ENCODE results near the gene PNPLA7. TPM values are rescaled to one million over a fixed set of nuclear protein-coding genes. Genes with fewer than 3 reads are reported as not detected.

PNPLA7 gene
- total RNA-seq, 4 donors from 2014 or later: 11.4 to 48.6 (median 27.2) TPM

DNA sequence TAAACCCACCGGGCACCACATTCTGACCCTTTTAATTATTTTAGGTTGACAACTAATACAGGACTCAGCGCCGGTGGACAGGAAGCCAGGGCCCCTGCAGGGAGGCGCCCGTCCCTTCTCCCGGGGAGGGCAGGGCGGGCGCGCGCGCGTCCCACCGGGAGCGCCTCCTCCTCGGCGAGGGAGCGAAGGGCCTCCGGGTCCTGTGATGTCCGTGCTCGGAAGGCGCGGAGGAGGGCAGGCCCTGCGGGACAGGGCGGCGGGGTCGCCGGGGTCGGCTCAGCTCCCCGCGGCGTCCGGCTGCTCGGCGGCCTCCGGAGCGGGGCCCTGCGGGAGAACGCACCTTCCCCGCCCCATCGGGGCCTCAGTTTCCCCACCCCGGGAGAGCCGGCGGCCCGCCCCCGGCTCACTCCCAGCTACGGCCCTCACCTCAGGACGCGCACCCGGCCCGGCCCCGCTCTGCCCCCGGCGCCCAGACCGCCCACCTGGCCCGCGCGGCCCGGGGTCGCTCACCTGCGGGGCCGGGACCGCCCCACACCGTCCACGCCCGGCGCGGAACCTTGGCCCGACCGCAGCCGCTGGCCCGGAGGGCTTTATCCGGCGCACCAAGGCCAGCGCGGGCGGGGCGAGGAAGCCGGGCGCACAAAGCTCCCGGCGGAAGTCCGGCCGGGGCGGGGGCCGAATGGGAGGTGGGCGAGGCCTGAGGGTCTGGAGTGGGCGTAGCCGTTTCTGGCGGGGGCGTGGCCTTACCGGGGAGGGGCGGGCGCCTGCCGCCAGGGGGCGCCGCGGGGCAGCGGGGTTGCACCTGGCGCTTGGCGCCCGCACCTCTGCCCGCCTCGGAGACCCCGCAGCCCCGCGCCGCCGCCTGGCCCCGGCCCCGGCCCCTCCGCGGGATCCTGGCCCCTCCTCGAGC lies 127.3 kb downstream of the PNPLA7 start, which contains the start of the genes EXD3 and NOXA1:
EXD3 (minus strand) TSS at position 559 of the 910 bp plus-strand sequence. CDS start 27,805 bp downstream, outside the sequence.
NOXA1 (plus strand) TSS at position 790 of the 910 bp plus-strand sequence. CDS start 137 bp downstream, outside the sequence.
- no peaks in the 10 kb centered on the region for H3K27me3 ChIP-seq

GRCh38 chr9:137421838-137422603 lies 128.2 kb downstream of the PNPLA7 start:
- no peaks in the 10 kb centered on the region for H3K9me3 ChIP-seq
- H3K36me3 ChIP-seq: no peaks in the 10 kb centered on the region
- no peaks in the 10 kb centered on the region for H3K27me3 ChIP-seq
- DNase-seq: no peak
- peak overlapping the region; percentile 83 to 99 (median 92) for H3K4me3 ChIP-seq
- TF ChIP-seq POLR2A (IDR thresholded peaks at IDR 0.05) (no peak), CTCF (IDR thresholded peaks at IDR 0.05) (no peak)
- peaks cover 0 to 26% (median 11%) of the 10 kb centered on the region in 4 donors for H3K4me1 ChIP-seq
- peak overlapping the region; percentile 74 to 97 (median 78) for H3K27ac ChIP-seq

More for the DNA sequence above, 127.3 kb downstream of the PNPLA7 start, which contains the start of the genes EXD3 and NOXA1:
- TF ChIP-seq CTCF (IDR thresholded peaks at IDR 0.05) (peak; percentile 74 to 93 (median 90)), POLR2A (IDR thresholded peaks at IDR 0.05) (peak; percentile 51 to 55)
- Histone ChIP-seq H3K4me3 (peak within 1 kb of the TSS; percentile 83 to 99 (median 92)), H3K4me1 (peaks cover 0 to 26% (median 11%) of the 10 kb centered on the region in 4 donors), H3K27ac (peak within 1 kb of the TSS; percentile 79 to 97 (median 92)), H3K36me3 (no peaks in the 10 kb centered on the region), H3K9me3 (no peaks in the 10 kb centered on the region)
- DNase-seq: peak; percentile 92 to 98 (median 97)

DNA sequence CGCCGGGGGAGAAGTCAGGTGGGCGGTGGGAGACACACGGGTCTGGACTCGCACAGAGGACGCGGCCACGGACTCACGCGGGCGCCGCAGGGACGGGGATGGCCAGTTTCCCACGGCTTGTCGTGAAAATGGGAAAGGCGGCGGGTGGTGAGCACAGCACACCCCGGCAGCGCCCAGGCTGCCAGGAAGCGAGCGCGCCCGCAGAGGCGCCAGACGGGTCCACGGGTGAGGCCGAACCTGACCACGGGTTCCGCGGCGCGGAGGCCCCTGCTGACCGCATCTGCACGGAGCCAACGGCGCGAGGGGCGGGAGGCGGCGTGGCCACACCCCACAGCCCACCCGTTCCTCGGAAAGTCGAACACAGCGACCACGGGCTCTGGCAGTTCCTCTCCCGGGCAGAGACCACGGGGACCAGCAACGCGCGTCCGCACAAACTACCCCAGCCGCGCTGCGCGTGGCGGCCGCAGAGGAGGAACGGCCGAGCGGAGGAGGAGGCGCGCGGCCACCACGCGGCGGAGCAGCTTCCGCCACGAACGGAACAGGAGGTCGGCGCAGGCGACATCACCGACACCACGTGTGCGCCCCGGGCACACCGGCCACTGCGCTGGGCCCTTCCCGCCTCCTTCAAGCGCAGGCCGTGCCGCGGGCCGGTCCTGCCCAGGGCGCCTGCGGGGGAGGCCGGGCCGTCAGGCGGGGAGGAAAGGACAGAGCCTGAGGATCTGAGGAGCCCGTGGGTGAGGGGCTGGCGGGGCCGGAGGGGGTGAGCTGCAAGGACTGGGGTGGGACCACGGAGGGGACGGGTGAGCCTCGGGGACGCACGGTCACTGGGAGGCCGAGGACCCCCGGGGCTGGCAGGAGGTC lies 132.8 kb downstream of the PNPLA7 start:
- Histone ChIP-seq H3K4me3 (peak overlapping the region in 3 of 4 donors; percentile 9 to 43 (median 31)), H3K9me3 (no peaks in the 10 kb centered on the region), H3K27me3 (no peaks in the 10 kb centered on the region), H3K36me3 (no peaks in the 10 kb centered on the region), H3K4me1 (peaks cover 0 to 9% (median 5%) of the 10 kb centered on the region in 4 donors), H3K27ac (peak overlapping the region in 1 of 4 donors; percentile 13)
- no peak for DNase-seq
- no peak for TF ChIP-seq POLR2A (IDR thresholded peaks at IDR 0.05)
- TF ChIP-seq CTCF (IDR thresholded peaks at IDR 0.05): no peak

GRCh38 chr9:137416563-137417151 lies 133.5 kb downstream of the PNPLA7 start:
- peak overlapping the region in 1 of 4 donors; percentile 43 for H3K4me3 ChIP-seq
- TF ChIP-seq CTCF (IDR thresholded peaks at IDR 0.05) (no peak), POLR2A (IDR thresholded peaks at IDR 0.05) (no peak)
- no peaks in the 10 kb centered on the region for H3K36me3 ChIP-seq
- H3K9me3 ChIP-seq: no peaks in the 10 kb centered on the region
- no peaks in the 10 kb centered on the region for H3K27me3 ChIP-seq
- H3K27ac ChIP-seq: no peak overlapping the region
- DNase-seq: no peak
- peaks cover 0 to 8% (median under 1%) of the 10 kb centered on the region in 4 donors for H3K4me1 ChIP-seq
